GM10266 (cell line): ENCODE results near the gene KPNA2.
A peak's percentile ranks its signal among the peaks of the same experiment; 100 is the strongest.
"Not testable (repeated sequence)": the region's sequence is repeated elsewhere in the genome, so short reads cannot be mapped to it uniquely, and the experiment has no call there.

Experiments used
- DNase-seq: peaks from one replicate; pipeline ENCODE4 v3.0.0; 2012; ENCODE audit errors: extremely low spot score
- TF ChIP-seq, protein P1 (sequence below): IDR thresholded peaks from 2 replicates; pipeline ENCODE4 v1.5.1; 2012; ENCODE audit warnings: mild to moderate bottlenecking, low read depth; ENCODE audit not compliant: control insufficient read depth, insufficient read depth; ENCODE audit errors: missing control alignments

The KPNA2 gene

DNA sequence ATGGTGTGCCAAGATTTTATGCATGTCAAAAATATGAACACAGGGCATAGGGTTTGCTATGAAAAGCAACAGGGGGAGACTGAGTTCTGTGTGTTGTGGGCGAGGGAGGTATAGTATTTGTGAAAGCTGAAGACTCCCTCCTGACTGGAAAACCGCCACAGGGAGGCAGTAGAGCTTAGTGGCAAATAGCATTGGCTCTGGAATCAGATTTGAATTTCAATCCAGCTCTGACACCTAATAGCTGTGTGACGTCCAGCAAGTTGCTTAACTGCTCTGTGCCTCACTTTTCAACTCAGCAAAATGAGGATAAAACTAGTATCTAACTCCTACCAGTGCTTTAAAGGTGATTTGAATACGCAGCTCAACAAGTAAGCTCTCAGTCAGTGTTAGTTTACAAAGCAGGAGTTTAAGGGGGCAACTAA, 22.0 kb downstream of the KPNA2 start:
- DNase-seq: no peak
- TF ChIP-seq, protein P1, sequence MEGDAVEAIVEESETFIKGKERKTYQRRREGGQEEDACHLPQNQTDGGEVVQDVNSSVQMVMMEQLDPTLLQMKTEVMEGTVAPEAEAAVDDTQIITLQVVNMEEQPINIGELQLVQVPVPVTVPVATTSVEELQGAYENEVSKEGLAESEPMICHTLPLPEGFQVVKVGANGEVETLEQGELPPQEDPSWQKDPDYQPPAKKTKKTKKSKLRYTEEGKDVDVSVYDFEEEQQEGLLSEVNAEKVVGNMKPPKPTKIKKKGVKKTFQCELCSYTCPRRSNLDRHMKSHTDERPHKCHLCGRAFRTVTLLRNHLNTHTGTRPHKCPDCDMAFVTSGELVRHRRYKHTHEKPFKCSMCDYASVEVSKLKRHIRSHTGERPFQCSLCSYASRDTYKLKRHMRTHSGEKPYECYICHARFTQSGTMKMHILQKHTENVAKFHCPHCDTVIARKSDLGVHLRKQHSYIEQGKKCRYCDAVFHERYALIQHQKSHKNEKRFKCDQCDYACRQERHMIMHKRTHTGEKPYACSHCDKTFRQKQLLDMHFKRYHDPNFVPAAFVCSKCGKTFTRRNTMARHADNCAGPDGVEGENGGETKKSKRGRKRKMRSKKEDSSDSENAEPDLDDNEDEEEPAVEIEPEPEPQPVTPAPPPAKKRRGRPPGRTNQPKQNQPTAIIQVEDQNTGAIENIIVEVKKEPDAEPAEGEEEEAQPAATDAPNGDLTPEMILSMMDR: peak; percentile 34

- no peak for DNase-seq
- TF ChIP-seq, protein P1: no peak
Measured at GRCh38 chr17:68060336-68060735, 24.8 kb downstream of the KPNA2 start.

GRCh38 chr17:68061512-68062313, 26.2 kb downstream of the KPNA2 start:
- TF ChIP-seq, protein P1: no peak
- DNase-seq: no peak

DNA sequence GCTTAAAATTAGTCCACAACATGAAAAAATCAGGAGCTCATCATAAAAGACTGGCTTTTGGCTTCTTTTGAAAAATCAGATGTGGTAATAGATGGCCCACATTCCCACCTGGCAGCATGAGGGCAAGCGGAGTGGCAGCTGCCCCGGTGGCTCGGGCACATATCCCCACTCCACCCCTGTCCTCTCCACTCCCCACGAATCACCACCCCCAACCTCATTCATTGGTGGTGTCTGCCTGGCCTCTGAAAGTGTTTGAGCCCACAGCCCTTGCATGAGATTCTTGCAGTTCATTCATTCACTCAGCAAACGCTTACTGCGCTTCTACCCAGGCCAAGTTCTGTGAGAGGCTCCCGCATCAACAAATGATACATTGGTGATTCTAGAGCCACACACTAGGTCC, 29.8 kb downstream of the KPNA2 start:
- not testable (repeated sequence) for DNase-seq

GRCh38 chr17:68068512-68068911, 33.0 kb downstream of the KPNA2 start:
- not testable (repeated sequence) for DNase-seq

- not testable (repeated sequence) for DNase-seq
Measured at GRCh38 chr17:68070582-68071444, 35.3 kb downstream of the KPNA2 start.

- TF ChIP-seq, protein P1: no peak
- DNase-seq: no peak
Measured at GRCh38 chr17:68074279-68074678, 38.7 kb downstream of the KPNA2 start.

DNA sequence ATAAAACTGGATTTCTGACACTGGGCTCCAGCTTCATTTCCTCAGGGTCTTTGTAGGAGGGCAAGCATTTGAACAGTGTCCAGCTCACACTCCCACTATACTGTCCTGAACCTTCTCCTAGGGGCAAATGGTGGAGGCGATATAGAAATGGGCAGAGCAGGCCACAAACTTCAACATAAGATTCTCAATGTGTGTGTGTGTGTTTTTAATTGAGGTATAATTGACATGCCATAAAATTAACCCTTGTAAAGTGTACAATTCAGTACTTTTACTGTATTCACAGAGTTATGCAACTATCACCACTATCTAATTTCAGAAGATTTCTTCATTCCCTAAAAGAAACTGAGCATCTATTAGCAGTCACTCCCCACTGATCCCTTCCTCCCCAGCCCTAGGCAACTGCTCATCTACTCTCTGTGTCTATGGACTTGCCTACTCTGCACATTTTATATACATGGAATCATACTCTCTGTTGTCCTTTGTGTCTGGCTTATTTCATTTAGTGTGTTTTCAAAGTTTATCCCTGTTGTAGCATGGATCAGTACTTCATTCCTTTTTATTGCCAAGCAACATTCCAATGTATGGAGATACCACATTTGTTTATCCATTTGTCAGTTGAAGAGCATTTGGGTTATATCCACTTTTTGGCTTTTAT, 40.5 kb downstream of the KPNA2 start:
- not testable (repeated sequence) for DNase-seq

DNA sequence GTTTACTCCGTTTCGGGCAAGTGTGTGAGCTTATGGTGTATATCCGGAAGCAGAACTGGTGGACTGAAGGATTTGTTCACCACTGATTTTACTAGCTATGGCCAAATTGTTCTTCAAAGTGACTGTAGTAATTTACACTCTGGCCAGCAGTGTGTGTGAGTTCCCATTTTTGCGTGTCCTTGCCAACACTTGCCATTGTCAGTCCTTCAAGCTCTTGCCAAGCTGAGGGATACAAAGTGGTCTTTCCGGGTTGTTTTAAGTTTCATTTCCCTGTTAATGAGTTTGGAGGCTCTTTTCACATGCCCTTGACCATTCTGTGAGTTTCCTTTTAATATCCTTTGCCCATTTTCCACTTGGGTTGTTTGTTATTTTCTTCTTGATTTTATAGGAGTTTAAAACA, 42.0 kb downstream of the KPNA2 start:
- not testable (repeated sequence) for DNase-seq
